Measurements from ENCODE around the gene UPF3B. TPM values are rescaled to one million over a fixed set of nuclear protein-coding genes. Genes with fewer than 3 reads are reported as not detected.

The UPF3B gene
- total and polyA plus RNA-seq, 2 of the 4 experiments (the other 2 are of a cell fraction), result 0.54 to 6.0 TPM

GRCh38 chrX:119878740-119879139 lies 26.0 kb upstream of the UPF3B start:
- Histone ChIP-seq H4K5ac (ENCODE audit: low read depth, low read length) (no peak overlapping the region), H3K4me3 (ENCODE audit: insufficient read depth, low read depth, low read length) (no peak overlapping the region), H3K14ac (replicated peaks; ENCODE audit: low read depth, low read length) (no peak overlapping the region), H3K79me1 (ENCODE audit: low read depth in 1 of 2, low read length in 2 of 2) (no peaks in the 10 kb centered on the region), H3K4me2 (ENCODE audit: low read depth, low read length) (no peak overlapping the region), H3K23ac (ENCODE audit: low read depth, low read length) (no peak overlapping the region), H4K8ac (ENCODE audit: low read depth in 2 of 2, low read length in 2 of 2) (no peak overlapping the region), H3K27ac (ENCODE audit: insufficient read depth, low read length) (no peak overlapping the region), H2BK20ac (ENCODE audit: low read depth, low read length) (no peak overlapping the region), H3K36me3 (ENCODE audit: control insufficient read depth, insufficient read depth, low read length) (no peaks in the 10 kb centered on the region; the same call in 1 of the 2 replicates), H2BK5ac (ENCODE audit: low read depth, low read length, poor library complexity, severe bottlenecking) (no peak overlapping the region), H2AK5ac (ENCODE audit: low read depth, low read length) (no peak overlapping the region), H2BK15ac (ENCODE audit: low read depth, low read length) (no peak overlapping the region), H3K27me3 (ENCODE audit: control insufficient read depth, insufficient read depth, low read length) (no peaks in the 10 kb centered on the region), H3K56ac (ENCODE audit: extremely low read depth, insufficient read depth, low read length) (no peak overlapping the region), H4K91ac (ENCODE audit: insufficient read depth, low read depth, low read length) (no peak overlapping the region), H3K9ac (ENCODE audit: low read depth, low read length) (no peak overlapping the region), H2AK9ac (replicated peaks; ENCODE audit: low read depth, low read length, poor library complexity) (no peak overlapping the region), H2AFZ (replicated peaks; ENCODE audit: low read length, poor library complexity) (no peak overlapping the region), H2BK120ac (ENCODE audit: low read depth, low read length) (no peak overlapping the region), H3K18ac (ENCODE audit: low read depth, low read length) (no peak overlapping the region), H3K4me1 (ENCODE audit: control insufficient read depth, insufficient read depth, low read length) (no peaks in the 10 kb centered on the region), H3K9me1 (ENCODE audit: insufficient read depth, low read length) (no peaks in the 10 kb centered on the region), H3K9me3 (ENCODE audit: control insufficient read depth, insufficient read depth, low read length) (no peaks in the 10 kb centered on the region), H3K4ac (ENCODE audit: low read depth, low read length) (no peak overlapping the region), H4K20me1 (ENCODE audit: insufficient read depth, low read length) (no peaks in the 10 kb centered on the region)
- no peak for ATAC-seq (ENCODE audit: low read depth)
- no peak for DNase-seq
- POLR2A ChIA-PET (ENCODE audit: unreplicated experiment), result no interaction called here
- in situ Hi-C loops (cut with MboI; ENCODE audit: low sequenced_read_pairs) (no loop called here), intact Hi-C loops (cut with micrococcal nuclease) (no loop called here), dilution Hi-C loops (cut with HindIII; ENCODE audit: low sequenced_read_pairs, unreplicated experiment) (no loop called here)
- no TSS peak for BruUV-seq (replicated peaks)
- no CpG with 5 or more reads among the region's 2 CpGs for WGBS, 2 experiments (ENCODE audit: extremely low coverage in 2 of 2, insufficient read length in 1 of 2)
- CTCF ChIA-PET, result no interaction called here
- TF ChIP-seq FOS (IDR thresholded peaks at IDR 0.05; ENCODE audit: low read depth, low read length) (no peak), NFE2L2 (IDR thresholded peaks at IDR 0.05; ENCODE audit: low read depth, low read length) (no peak), USF2 (IDR thresholded peaks at IDR 0.05; ENCODE audit: low read depth, low read length) (no peak), POLR2A (IDR thresholded peaks at IDR 0.05; ENCODE audit: low read depth, low read length) (no peak), CTCF (conservative IDR thresholded peaks at IDR 0.05; ENCODE audit: low read depth, low read length) (no peak), RCOR1 (IDR thresholded peaks at IDR 0.05; ENCODE audit: insufficient replicate concordance, low read length) (no peak), MAFK (IDR thresholded peaks at IDR 0.05; ENCODE audit: low read depth, low read length) (no peak), BHLHE40 (IDR thresholded peaks at IDR 0.05; ENCODE audit: low read depth, low read length) (no peak), SMC3 (IDR thresholded peaks at IDR 0.05; ENCODE audit: low read depth, low read length) (no peak), MXI1 (IDR thresholded peaks at IDR 0.05; ENCODE audit: borderline replicate concordance, low read depth, low read length) (no peak), ELK1 (IDR thresholded peaks at IDR 0.05; ENCODE audit: borderline replicate concordance, low read depth, low read length) (no peak), CHD1 (IDR thresholded peaks at IDR 0.05; ENCODE audit: low read depth, low read length) (no peak), CEBPB (IDR thresholded peaks at IDR 0.05; ENCODE audit: low read depth, low read length) (no peak), RFX5 (IDR thresholded peaks at IDR 0.05; ENCODE audit: low read depth, low read length) (no peak), RAD21 (IDR thresholded peaks at IDR 0.05; ENCODE audit: low read length) (no peak)

All from IMR-90 (cell line).